Neural progenitor cell (in vitro differentiated cells): ENCODE data around the gene HDC. TPM values are rescaled to one million over a fixed set of nuclear protein-coding genes. Genes with fewer than 3 reads are reported as not detected.

Source experiments
- DNase-seq: peaks from one replicate; pipeline ENCODE4 v3.0.0-alpha.2; 2016; ENCODE audit warnings: low spot score
- H2AFZ ChIP-seq: fragments of 200-600 bp; sonication (generic); replicated peaks from 2 replicates; pipeline ENCODE4 v1.6.1; 2016; ENCODE audit warnings: antibody characterized with exemption
- H3F3A ChIP-seq: fragments of 200-600 bp; sonication (generic); 2 replicates; pipeline ENCODE4 v1.6.1; 2016; ENCODE audit warnings: antibody characterized with exemption, low read depth
- H3K27ac ChIP-seq: fragments of 200-600 bp; sonication (generic); 2 replicates; pipeline ENCODE4 v1.5.1; 2016; ENCODE audit warnings: mild to moderate bottlenecking
- H3K27me3 ChIP-seq: fragments of 200-600 bp; sonication (generic); 2 replicates; pipeline ENCODE4 v1.6.1; 2016; ENCODE audit warnings: mild to moderate bottlenecking, moderate library complexity
- H3K36me3 ChIP-seq: fragments of 200-600 bp; sonication (generic); 2 replicates; pipeline ENCODE4 v1.5.1; 2016
- H3K4me1 ChIP-seq: fragments of 200-600 bp; sonication (generic); 2 replicates; pipeline ENCODE4 v1.6.1; 2016; ENCODE audit warnings: mixed run types
- H3K4me2 ChIP-seq: fragments of 200-600 bp; sonication (generic); 2 replicates; pipeline ENCODE4 v1.6.1; 2016
- H3K4me3 ChIP-seq: fragments of 200-600 bp; sonication (generic); 2 replicates; pipeline ENCODE4 v1.5.1; 2016
- H3K79me2 ChIP-seq: fragments of 200-600 bp; sonication (generic); 2 replicates; pipeline ENCODE4 v1.6.1; 2016; ENCODE audit warnings: low read depth
- H3K9ac ChIP-seq: fragments of 200-600 bp; sonication (generic); 2 replicates; pipeline ENCODE4 v1.6.1; 2016
- H3K9me3 ChIP-seq: fragments of 200-600 bp; sonication (generic); 2 replicates; pipeline ENCODE4 v1.5.1; 2016; ENCODE audit warnings: low read depth
- H4K20me1 ChIP-seq: fragments of 200-600 bp; sonication (generic); 2 replicates; pipeline ENCODE4 v1.6.1; 2016; ENCODE audit warnings: low read depth
- H3K27ac Mint-ChIP-seq: 3 replicates; pipeline ENCODE4 v1.8.0; 2021; ENCODE audit warnings: mixed read lengths
- H3K27me3 Mint-ChIP-seq: 2 replicates; pipeline ENCODE4 v1.8.0; 2022; ENCODE audit warnings: low read depth, mild to moderate bottlenecking, inconsistent platforms, moderate library complexity, mixed read lengths; ENCODE audit not compliant: insufficient read depth
- H3K36me3 Mint-ChIP-seq: 3 replicates; pipeline ENCODE4 v1.8.0; 2021; ENCODE audit warnings: mixed read lengths
- H3K4me1 Mint-ChIP-seq: 3 replicates; pipeline ENCODE4 v1.8.0; 2021; ENCODE audit warnings: mixed read lengths
- H3K4me3 Mint-ChIP-seq: 3 replicates; pipeline ENCODE4 v1.8.0; 2021; ENCODE audit warnings: mild to moderate bottlenecking, moderate library complexity, mixed read lengths
- H3K9me3 Mint-ChIP-seq: 3 replicates; pipeline ENCODE4 v1.8.0; 2020; ENCODE audit warnings: mixed read lengths
- EZH2 ChIP-seq: fragments of 200-600 bp; sonication (generic); IDR thresholded peaks from 2 replicates; pipeline ENCODE4 v1.6.1; 2017; ENCODE audit warnings: antibody characterized with exemption, mild to moderate bottlenecking, moderate library complexity
- EZH2phosphoT487 ChIP-seq: fragments of 200-600 bp; sonication (generic); IDR thresholded peaks from 2 replicates; pipeline ENCODE4 v1.6.1; 2017; ENCODE audit warnings: antibody characterized with exemption
- total RNA-seq: library from RNA; depleted of rRNA; stranded (reverse); fragments of >200 nt; gene quantifications from 2 replicates; pipeline ENCODE4 v1.2.3, GENCODE V29; 2015; ENCODE audit warnings: low replicate concordance
- TF ChIP-seq, protein P1 (sequence below): fragments of 200-600 bp; sonication (generic); IDR thresholded peaks from 2 replicates; pipeline ENCODE4 v1.5.1; 2017; ENCODE audit warnings: antibody characterized with exemption, mild to moderate bottlenecking

Gene HDC
- total RNA-seq, 1 donor from 2014 or later = not detected

DNA sequence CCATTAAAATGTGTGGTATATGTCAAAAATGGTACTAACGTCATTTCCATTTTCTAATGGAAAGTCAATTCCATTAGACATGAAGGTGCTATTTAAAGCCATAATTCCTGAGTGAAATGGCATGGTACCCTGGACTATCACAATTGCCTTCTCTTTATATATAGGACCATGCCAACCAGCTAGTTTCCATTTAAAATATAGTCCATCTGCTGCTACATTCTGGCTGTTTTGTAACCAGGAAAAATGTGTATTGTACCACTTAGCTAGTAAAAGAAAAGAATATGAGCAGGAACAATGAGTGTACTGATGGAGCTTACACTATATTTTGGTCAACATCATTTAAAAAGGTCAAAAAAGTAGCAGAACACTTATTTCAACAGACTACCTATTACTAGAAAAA lies 30.4 kb upstream of the HDC start:
- Histone ChIP-seq H3K4me3 (no peak overlapping the region), H3K36me3 (peaks cover 3% of the 10 kb centered on the region), H3F3A (no peaks in the 10 kb centered on the region), H3K9me3 (no peaks in the 10 kb centered on the region), H4K20me1 (no peaks in the 10 kb centered on the region), H3K79me2 (no peaks in the 10 kb centered on the region), H3K27ac (no peak overlapping the region), H3K4me1 (no peaks in the 10 kb centered on the region), H3K9ac (no peak overlapping the region), H3K4me2 (no peak overlapping the region), H3K27me3 (no peaks in the 10 kb centered on the region), H2AFZ (no peak overlapping the region)
- no peak for DNase-seq
- no peaks in the 10 kb centered on the region for H3K27me3 Mint-ChIP-seq
- H3K4me1 Mint-ChIP-seq = no peaks in the 10 kb centered on the region
- H3K9me3 Mint-ChIP-seq = no peaks in the 10 kb centered on the region
- peaks cover 12% of the 10 kb centered on the region for H3K36me3 Mint-ChIP-seq
- TF ChIP-seq, protein P1, sequence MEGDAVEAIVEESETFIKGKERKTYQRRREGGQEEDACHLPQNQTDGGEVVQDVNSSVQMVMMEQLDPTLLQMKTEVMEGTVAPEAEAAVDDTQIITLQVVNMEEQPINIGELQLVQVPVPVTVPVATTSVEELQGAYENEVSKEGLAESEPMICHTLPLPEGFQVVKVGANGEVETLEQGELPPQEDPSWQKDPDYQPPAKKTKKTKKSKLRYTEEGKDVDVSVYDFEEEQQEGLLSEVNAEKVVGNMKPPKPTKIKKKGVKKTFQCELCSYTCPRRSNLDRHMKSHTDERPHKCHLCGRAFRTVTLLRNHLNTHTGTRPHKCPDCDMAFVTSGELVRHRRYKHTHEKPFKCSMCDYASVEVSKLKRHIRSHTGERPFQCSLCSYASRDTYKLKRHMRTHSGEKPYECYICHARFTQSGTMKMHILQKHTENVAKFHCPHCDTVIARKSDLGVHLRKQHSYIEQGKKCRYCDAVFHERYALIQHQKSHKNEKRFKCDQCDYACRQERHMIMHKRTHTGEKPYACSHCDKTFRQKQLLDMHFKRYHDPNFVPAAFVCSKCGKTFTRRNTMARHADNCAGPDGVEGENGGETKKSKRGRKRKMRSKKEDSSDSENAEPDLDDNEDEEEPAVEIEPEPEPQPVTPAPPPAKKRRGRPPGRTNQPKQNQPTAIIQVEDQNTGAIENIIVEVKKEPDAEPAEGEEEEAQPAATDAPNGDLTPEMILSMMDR = no peak
- TF ChIP-seq EZH2 = no peak
- H3K4me3 Mint-ChIP-seq = no peak overlapping the region
- no peak overlapping the region for H3K27ac Mint-ChIP-seq

DNA sequence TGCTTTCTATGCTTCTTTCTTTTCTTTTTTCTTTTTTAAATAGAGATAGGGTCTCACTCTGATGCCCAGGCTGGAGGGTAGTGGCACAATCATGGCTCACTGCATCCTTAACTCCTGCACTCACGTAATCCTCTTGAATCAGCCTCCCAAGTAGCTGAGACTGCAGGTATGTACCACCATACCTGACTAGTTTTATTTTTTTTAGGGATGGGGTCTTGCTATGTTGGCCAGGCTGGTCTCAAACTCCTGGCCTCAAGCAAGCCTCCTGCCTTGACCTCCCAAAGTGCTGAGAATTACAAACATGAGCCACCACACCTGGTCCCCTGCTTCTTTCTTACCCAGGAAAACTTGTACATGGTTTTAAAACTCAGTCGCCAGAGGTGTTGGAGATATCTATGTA lies 24.2 kb upstream of the HDC start:
- no peaks in the 10 kb centered on the region for H3F3A ChIP-seq
- no peaks in the 10 kb centered on the region for H3K27me3 Mint-ChIP-seq

DNA sequence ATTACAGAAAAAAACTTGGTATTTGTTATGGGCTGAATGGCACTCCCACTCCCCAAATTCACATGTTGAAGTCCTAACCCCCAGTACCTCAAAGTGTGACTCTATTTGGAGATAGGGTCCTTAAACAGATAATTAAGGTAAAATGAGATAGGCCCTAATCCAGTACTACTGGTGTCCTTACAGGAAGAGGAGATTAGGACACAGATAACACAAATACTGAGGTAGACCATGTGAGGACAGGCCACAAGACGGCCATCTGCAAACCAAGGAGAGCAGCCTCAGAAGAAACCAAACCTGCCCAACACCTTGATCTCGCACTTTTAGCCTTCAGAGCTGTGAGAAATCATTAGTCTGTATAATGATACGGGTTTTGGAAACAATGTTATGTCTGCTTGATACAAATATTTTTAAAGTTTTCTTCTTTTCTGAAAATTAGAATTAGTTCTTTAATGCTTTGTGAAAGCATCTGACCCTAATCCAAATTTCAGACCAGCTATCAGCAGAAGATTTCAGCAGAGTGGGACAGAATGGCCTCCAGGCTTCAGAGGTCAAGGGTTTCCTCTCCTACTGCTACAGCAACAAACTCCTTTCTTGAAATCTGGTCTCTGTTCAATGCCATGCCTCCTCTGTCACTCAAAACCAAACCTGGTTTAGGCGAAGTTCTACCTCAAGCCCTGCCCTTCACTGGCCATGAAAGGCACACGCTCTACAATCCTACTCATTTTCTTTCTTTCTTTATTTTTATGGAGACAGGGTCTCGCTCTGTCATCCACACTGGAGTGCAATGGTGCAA lies 22.0 kb upstream of the HDC start:
- no peak for DNase-seq

More for the DNA sequence above, 24.2 kb upstream of the HDC start:
- H3K9me3 Mint-ChIP-seq = no peaks in the 10 kb centered on the region
- Histone ChIP-seq H4K20me1 (no peaks in the 10 kb centered on the region), H3K36me3 (peaks cover 6% of the 10 kb centered on the region), H3K4me1 (no peaks in the 10 kb centered on the region), H3K27ac (no peak overlapping the region), H3K27me3 (no peaks in the 10 kb centered on the region), H2AFZ (no peak overlapping the region), H3K79me2 (no peaks in the 10 kb centered on the region), H3K9me3 (no peaks in the 10 kb centered on the region), H3K9ac (no peak overlapping the region), H3K4me3 (no peak overlapping the region), H3K4me2 (no peak overlapping the region)
- no peak overlapping the region for H3K4me3 Mint-ChIP-seq
- no peaks in the 10 kb centered on the region for H3K4me1 Mint-ChIP-seq
- DNase-seq = no peak
- TF ChIP-seq, protein P1 = no peak
- TF ChIP-seq EZH2phosphoT487 (no peak), EZH2 (no peak)
- no peak overlapping the region for H3K27ac Mint-ChIP-seq
- H3K36me3 Mint-ChIP-seq = peaks cover 12% of the 10 kb centered on the region

More for the DNA sequence above, 22.0 kb upstream of the HDC start:
- no peaks in the 10 kb centered on the region for H3K4me1 Mint-ChIP-seq
- peaks cover 10% of the 10 kb centered on the region for H3K36me3 Mint-ChIP-seq
- H3K9me3 Mint-ChIP-seq = no peaks in the 10 kb centered on the region
- no peak overlapping the region for H3K27ac Mint-ChIP-seq
- H3K27me3 Mint-ChIP-seq = no peaks in the 10 kb centered on the region
- no peak overlapping the region for H3K4me3 Mint-ChIP-seq
- TF ChIP-seq EZH2 (no peak), EZH2phosphoT487 (no peak)
- TF ChIP-seq, protein P1 = no peak
- H3F3A ChIP-seq = no peaks in the 10 kb centered on the region
- peaks cover 6% of the 10 kb centered on the region for H3K36me3 ChIP-seq
- H3K9ac ChIP-seq = no peak overlapping the region
- H3K4me1 ChIP-seq = no peaks in the 10 kb centered on the region
- no peaks in the 10 kb centered on the region for H3K27me3 ChIP-seq
- no peak overlapping the region for H3K4me3 ChIP-seq
- H3K79me2 ChIP-seq = no peaks in the 10 kb centered on the region
- no peak overlapping the region for H3K4me2 ChIP-seq
- no peaks in the 10 kb centered on the region for H4K20me1 ChIP-seq
- H3K27ac ChIP-seq = no peak overlapping the region
- no peak overlapping the region for H2AFZ ChIP-seq
- no peaks in the 10 kb centered on the region for H3K9me3 ChIP-seq
